Uterus (tissue), 2 donors: ENCODE results near the gene SELENOS.

Experiments used
- POLR2A ChIP-seq, 2 donors: fragments of 450-650 bp; IDR thresholded peaks; one replicate each; pipeline ENCODE4 v1.6.1; 2016; ENCODE audit warnings: antibody characterized with exemption in 2 of 2, mild to moderate bottlenecking in 1 of 2, moderate library complexity in 1 of 2
- TF ChIP-seq, protein P1 (sequence below), 4 experiments: fragments of 200-600 bp in 2 of 4; fragments of 450-650 bp in 2 of 4; sonication (generic) in 2 of 4; IDR thresholded peaks; one replicate each; pipeline ENCODE4 v1.5.1; 2016 to 2019; ENCODE audit warnings: antibody characterized with exemption in 4 of 4, mild to moderate bottlenecking in 2 of 4, moderate library complexity in 1 of 4

DNA sequence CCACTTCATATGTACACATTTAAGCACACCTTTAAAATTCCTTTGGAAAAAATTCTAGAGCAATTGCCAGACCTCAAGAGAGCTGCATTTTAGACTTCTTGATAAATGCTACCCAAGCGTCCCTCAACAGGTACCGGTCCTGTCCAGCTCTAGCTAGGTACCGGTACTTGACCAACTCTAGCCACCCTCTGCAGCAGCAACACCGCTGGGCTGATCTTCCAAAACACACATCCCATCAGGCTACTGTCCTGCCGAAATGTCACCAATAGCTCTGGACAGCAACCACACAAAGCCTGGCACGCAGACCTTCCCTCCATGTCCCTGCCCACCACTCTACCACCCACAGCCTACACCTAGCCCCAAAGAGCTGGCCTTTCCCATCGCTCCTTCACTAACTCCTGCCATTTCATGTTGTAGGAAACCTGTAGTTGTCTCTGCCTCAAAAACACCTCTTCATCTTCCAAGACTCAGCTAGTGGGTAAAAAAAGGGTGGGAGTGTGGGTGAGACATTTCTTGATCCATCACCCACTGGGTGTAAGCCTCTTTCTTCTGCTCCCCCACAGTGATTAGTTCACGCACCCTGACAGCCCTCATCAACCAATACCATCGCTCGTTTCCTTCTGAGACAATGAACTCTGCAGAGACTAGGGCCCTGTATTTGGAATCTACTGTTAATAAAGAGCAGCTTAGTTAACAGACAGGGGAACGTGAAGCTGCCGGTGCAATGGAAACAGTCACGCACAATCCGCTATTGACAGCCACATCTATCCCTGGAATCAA, 32.2 kb downstream of the SELENOS start:
- TF ChIP-seq, protein P1, sequence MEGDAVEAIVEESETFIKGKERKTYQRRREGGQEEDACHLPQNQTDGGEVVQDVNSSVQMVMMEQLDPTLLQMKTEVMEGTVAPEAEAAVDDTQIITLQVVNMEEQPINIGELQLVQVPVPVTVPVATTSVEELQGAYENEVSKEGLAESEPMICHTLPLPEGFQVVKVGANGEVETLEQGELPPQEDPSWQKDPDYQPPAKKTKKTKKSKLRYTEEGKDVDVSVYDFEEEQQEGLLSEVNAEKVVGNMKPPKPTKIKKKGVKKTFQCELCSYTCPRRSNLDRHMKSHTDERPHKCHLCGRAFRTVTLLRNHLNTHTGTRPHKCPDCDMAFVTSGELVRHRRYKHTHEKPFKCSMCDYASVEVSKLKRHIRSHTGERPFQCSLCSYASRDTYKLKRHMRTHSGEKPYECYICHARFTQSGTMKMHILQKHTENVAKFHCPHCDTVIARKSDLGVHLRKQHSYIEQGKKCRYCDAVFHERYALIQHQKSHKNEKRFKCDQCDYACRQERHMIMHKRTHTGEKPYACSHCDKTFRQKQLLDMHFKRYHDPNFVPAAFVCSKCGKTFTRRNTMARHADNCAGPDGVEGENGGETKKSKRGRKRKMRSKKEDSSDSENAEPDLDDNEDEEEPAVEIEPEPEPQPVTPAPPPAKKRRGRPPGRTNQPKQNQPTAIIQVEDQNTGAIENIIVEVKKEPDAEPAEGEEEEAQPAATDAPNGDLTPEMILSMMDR (IDR thresholded peaks at IDR 0.05) = no peak
- no peak for TF ChIP-seq POLR2A (IDR thresholded peaks at IDR 0.05)
